GM23338 (cell line): ENCODE data around the gene PNPO.

Experiments
- CREB1 ChIP-seq: fragments of 250-450 bp; sonication (Bioruptor Pico); IDR thresholded peaks from 2 replicates; pipeline ENCODE4 v1.5.0; 2020; ENCODE audit warnings: low read depth, mild to moderate bottlenecking, moderate library complexity
- EZH2 ChIP-seq: fragments of 200-600 bp; sonication (generic); IDR thresholded peaks from one replicate; pipeline ENCODE4 v1.8.0; 2017; ENCODE audit warnings: antibody characterized with exemption, mild to moderate bottlenecking, low read depth; ENCODE audit not compliant: unreplicated experiment
- EZH2phosphoT487 ChIP-seq: fragments of 200-600 bp; sonication (generic); IDR thresholded peaks from one replicate; pipeline ENCODE4 v1.8.1; 2018; ENCODE audit warnings: antibody characterized with exemption; ENCODE audit not compliant: unreplicated experiment
- JUNB ChIP-seq: IDR thresholded peaks from one replicate; pipeline ENCODE4 v1.6.1; 2016; ENCODE audit warnings: antibody characterized with exemption; ENCODE audit not compliant: unreplicated experiment
- NANOG ChIP-seq: IDR thresholded peaks from 2 replicates; pipeline ENCODE4 v1.6.1; 2016; ENCODE audit warnings: antibody characterized with exemption, borderline replicate concordance
- POLR2AphosphoS5 ChIP-seq: IDR thresholded peaks from 2 replicates; pipeline ENCODE4 v1.6.1; 2016; ENCODE audit warnings: antibody characterized with exemption, low read depth
- ZNF114 ChIP-seq: fragments of 250-450 bp; sonication (Bioruptor Pico); IDR thresholded peaks from 2 replicates; pipeline ENCODE4 v1.5.0; 2020; ENCODE audit warnings: mild to moderate bottlenecking, moderate library complexity
- ZNF331 ChIP-seq: fragments of 250-450 bp; sonication (Bioruptor Pico); IDR thresholded peaks from 2 replicates; pipeline ENCODE4 v1.5.0; 2020; ENCODE audit warnings: low read depth, mild to moderate bottlenecking, moderate library complexity
- TF ChIP-seq, protein P1 (sequence below), 2 experiments: fragments of 200-600 bp in 1 of 2; sonication (generic) in 1 of 2; conservative IDR thresholded peaks; 2 replicates each; pipeline versions ENCODE4 v1.5.1 to v1.6.1; 2016 to 2017; ENCODE audit warnings: antibody characterized with exemption in 2 of 2, low read depth in 2 of 2, mild to moderate bottlenecking in 2 of 2, moderate library complexity in 1 of 2
- TF ChIP-seq, protein P2 (sequence below): IDR thresholded peaks from one replicate; pipeline ENCODE4 v1.6.1; 2018; ENCODE audit warnings: antibody characterized with exemption; ENCODE audit not compliant: unreplicated experiment
- TF ChIP-seq, protein P3 (sequence below): IDR thresholded peaks from 2 replicates; pipeline ENCODE4 v1.6.1; 2016; ENCODE audit warnings: antibody characterized with exemption

DNA sequence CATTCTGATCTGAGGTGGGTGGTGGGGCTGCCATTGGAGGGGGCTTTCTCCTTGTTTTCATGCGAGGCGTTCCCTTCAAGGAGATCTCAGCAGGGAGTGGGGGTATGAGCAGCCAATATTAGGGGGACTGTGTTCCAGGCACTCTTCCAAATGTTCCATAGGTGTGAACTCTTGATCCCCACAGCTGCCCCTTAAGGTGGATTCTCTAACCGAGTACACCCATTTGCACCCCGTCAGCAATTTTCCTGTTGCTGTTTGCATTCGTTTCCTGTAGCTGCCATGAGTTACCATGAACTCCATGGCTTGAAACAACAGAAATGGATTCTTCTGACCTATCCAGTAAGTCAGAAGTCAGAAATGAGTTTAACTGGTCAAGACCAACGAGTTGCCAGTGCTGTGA is 20.0 kb downstream of the PNPO start:
- TF ChIP-seq, protein P1, sequence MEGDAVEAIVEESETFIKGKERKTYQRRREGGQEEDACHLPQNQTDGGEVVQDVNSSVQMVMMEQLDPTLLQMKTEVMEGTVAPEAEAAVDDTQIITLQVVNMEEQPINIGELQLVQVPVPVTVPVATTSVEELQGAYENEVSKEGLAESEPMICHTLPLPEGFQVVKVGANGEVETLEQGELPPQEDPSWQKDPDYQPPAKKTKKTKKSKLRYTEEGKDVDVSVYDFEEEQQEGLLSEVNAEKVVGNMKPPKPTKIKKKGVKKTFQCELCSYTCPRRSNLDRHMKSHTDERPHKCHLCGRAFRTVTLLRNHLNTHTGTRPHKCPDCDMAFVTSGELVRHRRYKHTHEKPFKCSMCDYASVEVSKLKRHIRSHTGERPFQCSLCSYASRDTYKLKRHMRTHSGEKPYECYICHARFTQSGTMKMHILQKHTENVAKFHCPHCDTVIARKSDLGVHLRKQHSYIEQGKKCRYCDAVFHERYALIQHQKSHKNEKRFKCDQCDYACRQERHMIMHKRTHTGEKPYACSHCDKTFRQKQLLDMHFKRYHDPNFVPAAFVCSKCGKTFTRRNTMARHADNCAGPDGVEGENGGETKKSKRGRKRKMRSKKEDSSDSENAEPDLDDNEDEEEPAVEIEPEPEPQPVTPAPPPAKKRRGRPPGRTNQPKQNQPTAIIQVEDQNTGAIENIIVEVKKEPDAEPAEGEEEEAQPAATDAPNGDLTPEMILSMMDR (conservative IDR thresholded peaks at IDR 0.05; ENCODE audit: low read depth in 2 of 2) = no peak
- TF ChIP-seq, protein P2, sequence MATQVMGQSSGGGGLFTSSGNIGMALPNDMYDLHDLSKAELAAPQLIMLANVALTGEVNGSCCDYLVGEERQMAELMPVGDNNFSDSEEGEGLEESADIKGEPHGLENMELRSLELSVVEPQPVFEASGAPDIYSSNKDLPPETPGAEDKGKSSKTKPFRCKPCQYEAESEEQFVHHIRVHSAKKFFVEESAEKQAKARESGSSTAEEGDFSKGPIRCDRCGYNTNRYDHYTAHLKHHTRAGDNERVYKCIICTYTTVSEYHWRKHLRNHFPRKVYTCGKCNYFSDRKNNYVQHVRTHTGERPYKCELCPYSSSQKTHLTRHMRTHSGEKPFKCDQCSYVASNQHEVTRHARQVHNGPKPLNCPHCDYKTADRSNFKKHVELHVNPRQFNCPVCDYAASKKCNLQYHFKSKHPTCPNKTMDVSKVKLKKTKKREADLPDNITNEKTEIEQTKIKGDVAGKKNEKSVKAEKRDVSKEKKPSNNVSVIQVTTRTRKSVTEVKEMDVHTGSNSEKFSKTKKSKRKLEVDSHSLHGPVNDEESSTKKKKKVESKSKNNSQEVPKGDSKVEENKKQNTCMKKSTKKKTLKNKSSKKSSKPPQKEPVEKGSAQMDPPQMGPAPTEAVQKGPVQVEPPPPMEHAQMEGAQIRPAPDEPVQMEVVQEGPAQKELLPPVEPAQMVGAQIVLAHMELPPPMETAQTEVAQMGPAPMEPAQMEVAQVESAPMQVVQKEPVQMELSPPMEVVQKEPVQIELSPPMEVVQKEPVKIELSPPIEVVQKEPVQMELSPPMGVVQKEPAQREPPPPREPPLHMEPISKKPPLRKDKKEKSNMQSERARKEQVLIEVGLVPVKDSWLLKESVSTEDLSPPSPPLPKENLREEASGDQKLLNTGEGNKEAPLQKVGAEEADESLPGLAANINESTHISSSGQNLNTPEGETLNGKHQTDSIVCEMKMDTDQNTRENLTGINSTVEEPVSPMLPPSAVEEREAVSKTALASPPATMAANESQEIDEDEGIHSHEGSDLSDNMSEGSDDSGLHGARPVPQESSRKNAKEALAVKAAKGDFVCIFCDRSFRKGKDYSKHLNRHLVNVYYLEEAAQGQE = no peak
- TF ChIP-seq POLR2AphosphoS5 (no peak), ZNF331 (CRISPR knock-in tag) (no peak), EZH2phosphoT487 (no peak), NANOG (no peak), EZH2 (no peak), CREB1 (CRISPR knock-in tag) (no peak), ZNF114 (CRISPR knock-in tag) (no peak), JUNB (no peak)
- TF ChIP-seq, protein P3, sequence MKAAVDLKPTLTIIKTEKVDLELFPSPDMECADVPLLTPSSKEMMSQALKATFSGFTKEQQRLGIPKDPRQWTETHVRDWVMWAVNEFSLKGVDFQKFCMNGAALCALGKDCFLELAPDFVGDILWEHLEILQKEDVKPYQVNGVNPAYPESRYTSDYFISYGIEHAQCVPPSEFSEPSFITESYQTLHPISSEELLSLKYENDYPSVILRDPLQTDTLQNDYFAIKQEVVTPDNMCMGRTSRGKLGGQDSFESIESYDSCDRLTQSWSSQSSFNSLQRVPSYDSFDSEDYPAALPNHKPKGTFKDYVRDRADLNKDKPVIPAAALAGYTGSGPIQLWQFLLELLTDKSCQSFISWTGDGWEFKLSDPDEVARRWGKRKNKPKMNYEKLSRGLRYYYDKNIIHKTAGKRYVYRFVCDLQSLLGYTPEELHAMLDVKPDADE = no peak
